ENCODE results near the gene CCDC178. TPM values are rescaled to one million over a fixed set of nuclear protein-coding genes. Genes with fewer than 3 reads are reported as not detected.

Gene CCDC178
- total RNA-seq, 1 donor from 2014 or later = not detected

- TF ChIP-seq CTCF (IDR thresholded peaks at IDR 0.05) = no peak
- DNase-seq (ENCODE audit: low spot score) = no peak
- H3K4me1 Mint-ChIP-seq (ENCODE audit: low read depth) = no peaks in the 10 kb centered on the region
- no peak overlapping the region for H3K4me3 Mint-ChIP-seq (ENCODE audit: unreplicated experiment)
- H3K27me3 Mint-ChIP-seq (ENCODE audit: low read depth) = peaks cover 7% of the 10 kb centered on the region
- no peak overlapping the region for H3K27ac Mint-ChIP-seq (ENCODE audit: unreplicated experiment)
- no peaks in the 10 kb centered on the region for H3K36me3 Mint-ChIP-seq (ENCODE audit: low read depth)
- no peaks in the 10 kb centered on the region for H3K9me3 Mint-ChIP-seq (ENCODE audit: low read depth)
Observed at GRCh38 chr18:33264566-33264965, 176.0 kb downstream of the CCDC178 start.

GRCh38 chr18:33239298-33239697, 201.2 kb downstream of the CCDC178 start:
- Mint-ChIP-seq H3K36me3 (ENCODE audit: low read depth) (no peaks in the 10 kb centered on the region), H3K27ac (ENCODE audit: unreplicated experiment) (no peak overlapping the region), H3K4me3 (ENCODE audit: unreplicated experiment) (no peak overlapping the region), H3K27me3 (ENCODE audit: low read depth) (peaks cover 3% of the 10 kb centered on the region), H3K9me3 (ENCODE audit: low read depth) (peaks cover 23% of the 10 kb centered on the region), H3K4me1 (ENCODE audit: low read depth) (no peaks in the 10 kb centered on the region)
- no peak for TF ChIP-seq CTCF (IDR thresholded peaks at IDR 0.05)
- no peak for DNase-seq (ENCODE audit: low spot score)

GRCh38 chr18:33232318-33232626, 208.2 kb downstream of the CCDC178 start:
- no peak overlapping the region for H3K4me3 Mint-ChIP-seq (ENCODE audit: unreplicated experiment)
- no peaks in the 10 kb centered on the region for H3K4me1 Mint-ChIP-seq (ENCODE audit: low read depth)
- H3K9me3 Mint-ChIP-seq (ENCODE audit: low read depth) = no peaks in the 10 kb centered on the region
- no peak overlapping the region for H3K27ac Mint-ChIP-seq (ENCODE audit: unreplicated experiment)
- no peak for DNase-seq (ENCODE audit: low spot score)
- TF ChIP-seq CTCF (IDR thresholded peaks at IDR 0.05) = peak; percentile 64
- no peaks in the 10 kb centered on the region for H3K27me3 Mint-ChIP-seq (ENCODE audit: low read depth)
- H3K36me3 Mint-ChIP-seq (ENCODE audit: low read depth) = no peaks in the 10 kb centered on the region

- H3K4me1 Mint-ChIP-seq (ENCODE audit: low read depth) = no peaks in the 10 kb centered on the region
- no peak overlapping the region for H3K27ac Mint-ChIP-seq (ENCODE audit: unreplicated experiment)
Observed at GRCh38 chr18:33231474-33232317, 208.8 kb downstream of the CCDC178 start.

GRCh38 chr18:33212363-33212762, 228.2 kb downstream of the CCDC178 start:
- no peak for TF ChIP-seq CTCF (IDR thresholded peaks at IDR 0.05)
- Mint-ChIP-seq H3K27me3 (ENCODE audit: low read depth) (peaks cover 12% of the 10 kb centered on the region), H3K4me3 (ENCODE audit: unreplicated experiment) (no peak overlapping the region), H3K9me3 (ENCODE audit: low read depth) (no peaks in the 10 kb centered on the region), H3K4me1 (ENCODE audit: low read depth) (no peaks in the 10 kb centered on the region), H3K27ac (ENCODE audit: unreplicated experiment) (no peak overlapping the region), H3K36me3 (ENCODE audit: low read depth) (no peaks in the 10 kb centered on the region)
- no peak for DNase-seq (ENCODE audit: low spot score)

More at GRCh38 chr18:33231474-33232317, 208.8 kb downstream of the CCDC178 start:
- DNase-seq (ENCODE audit: low spot score) = no peak
- no peaks in the 10 kb centered on the region for H3K27me3 Mint-ChIP-seq (ENCODE audit: low read depth)
- TF ChIP-seq CTCF (IDR thresholded peaks at IDR 0.05) = peak; percentile 96
- H3K9me3 Mint-ChIP-seq (ENCODE audit: low read depth) = no peaks in the 10 kb centered on the region
- no peaks in the 10 kb centered on the region for H3K36me3 Mint-ChIP-seq (ENCODE audit: low read depth)
- H3K4me3 Mint-ChIP-seq (ENCODE audit: unreplicated experiment) = no peak overlapping the region
